Measurements from ENCODE around the gene EIF2B2. TPM values are rescaled to one million over a fixed set of nuclear protein-coding genes. Genes with fewer than 3 reads are reported as not detected.

EIF2B2 gene
- total and polyA plus RNA-seq, 4 donors, result 19.6 to 45.2 (median 35.0) TPM

- Histone ChIP-seq H3K27ac (ENCODE audit: low read depth in 1 of 2, low read length in 1 of 2) (no peak overlapping the region), H3K36me3 (ENCODE audit: control insufficient read depth in 4 of 4, insufficient read depth in 4 of 4, low read length in 4 of 4) (no peaks in the 10 kb centered on the region), H3K4me1 (ENCODE audit: control insufficient read depth in 5 of 5, insufficient read depth in 5 of 5, low read length in 5 of 5) (peaks cover 0 to 20% (median 4%) of the 10 kb centered on the region in 5 donors), H3K9me3 (ENCODE audit: control insufficient read depth in 4 of 4, insufficient read depth in 3 of 4, low read length in 3 of 4) (no peaks in the 10 kb centered on the region), H3K27me3 (ENCODE audit: control insufficient read depth in 3 of 3, insufficient read depth in 3 of 3, low read length in 2 of 3) (no peaks in the 10 kb centered on the region), H3K9ac (ENCODE audit: insufficient read depth in 1 of 2, low read length in 2 of 2) (no peak overlapping the region), H3K4me3 (no peak overlapping the region)
- ATAC-seq (ENCODE audit: insufficient read depth, low FRiP score), result no peak
- peak in 1 of 3 donors; percentile 25 for DNase-seq
- WGBS, 2 donors, result 70 to 73% methylated on average over 12 of the region's 12 CpGs
- TF ChIP-seq CTCF (IDR thresholded peaks at IDR 0.05; ENCODE audit: control extremely low read depth, extremely low read depth), result no peak
These were observed 39.5 kb upstream of the EIF2B2 start for GRCh38 chr14:74963178-74963704.

- TF ChIP-seq CTCF (IDR thresholded peaks at IDR 0.05; ENCODE audit: control extremely low read depth, extremely low read depth), result no peak
- ATAC-seq (ENCODE audit: insufficient read depth, low FRiP score), result no peak
- Histone ChIP-seq H3K4me3 (no peak overlapping the region), H3K27ac (ENCODE audit: low read depth in 1 of 2, low read length in 1 of 2) (no peak overlapping the region), H3K36me3 (ENCODE audit: control insufficient read depth in 4 of 4, insufficient read depth in 4 of 4, low read length in 4 of 4) (no peaks in the 10 kb centered on the region), H3K4me1 (ENCODE audit: control insufficient read depth in 5 of 5, insufficient read depth in 5 of 5, low read length in 5 of 5) (peaks cover 0 to 23% (median 4%) of the 10 kb centered on the region in 5 donors), H3K9ac (ENCODE audit: insufficient read depth in 1 of 2, low read length in 2 of 2) (no peak overlapping the region), H3K9me3 (ENCODE audit: control insufficient read depth in 4 of 4, insufficient read depth in 3 of 4, low read length in 3 of 4) (no peaks in the 10 kb centered on the region), H3K27me3 (ENCODE audit: control insufficient read depth in 3 of 3, insufficient read depth in 3 of 3, low read length in 2 of 3) (no peaks in the 10 kb centered on the region)
- peak; percentile 55 to 77 (median 64) for DNase-seq
- WGBS, 2 donors, result 46% methylated on average over 9 of the region's 9 CpGs
These were observed 38.9 kb upstream of the EIF2B2 start for GRCh38 chr14:74963705-74964271.

- no peak for DNase-seq
- Histone ChIP-seq H3K36me3 (ENCODE audit: control insufficient read depth in 4 of 4, insufficient read depth in 4 of 4, low read length in 4 of 4) (no peaks in the 10 kb centered on the region), H3K27me3 (ENCODE audit: control insufficient read depth in 3 of 3, insufficient read depth in 3 of 3, low read length in 2 of 3) (no peaks in the 10 kb centered on the region), H3K4me3 (no peak overlapping the region), H3K4me1 (ENCODE audit: control insufficient read depth in 5 of 5, insufficient read depth in 5 of 5, low read length in 5 of 5) (peaks cover 0 to 32% (median 5%) of the 10 kb centered on the region in 5 donors), H3K9me3 (ENCODE audit: control insufficient read depth in 4 of 4, insufficient read depth in 3 of 4, low read length in 3 of 4) (no peaks in the 10 kb centered on the region), H3K9ac (ENCODE audit: insufficient read depth in 1 of 2, low read length in 2 of 2) (no peak overlapping the region), H3K27ac (ENCODE audit: low read depth in 1 of 2, low read length in 1 of 2) (peak overlapping the region in 1 of 2 donors; percentile 70)
- no peak for ATAC-seq (ENCODE audit: insufficient read depth, low FRiP score)
- TF ChIP-seq CTCF (IDR thresholded peaks at IDR 0.05; ENCODE audit: control extremely low read depth, extremely low read depth), result no peak
- WGBS, 2 donors, result 58 to 60% methylated on average over 4 of the region's 4 CpGs
These were observed 37.8 kb upstream of the EIF2B2 start for GRCh38 chr14:74964787-74965485.

All from lung (tissue), 12 donors.